ENCODE measurements around the gene TRIM39.

GRCh38 chr6:30325150-30325872 lies 1.4 kb upstream of the TRIM39 start:
- TF ChIP-seq CTCF (IDR thresholded peaks at IDR 0.05) (no peak), SIN3A (IDR thresholded peaks at IDR 0.05; ENCODE audit: borderline replicate concordance, low read depth, low read length) (no peak), MXI1 (IDR thresholded peaks at IDR 0.05; ENCODE audit: low read depth, low read length) (peak; percentile 5; the same call in 1 of the 2 replicates), REST (IDR thresholded peaks at IDR 0.05; ENCODE audit: low read depth, low read length) (no peak), PBX3 (IDR thresholded peaks at IDR 0.05) (no peak), TEAD4 (IDR thresholded peaks at IDR 0.05; ENCODE audit: borderline replicate concordance, insufficient read depth) (no peak), USF2 (IDR thresholded peaks at IDR 0.05; ENCODE audit: borderline replicate concordance, low read depth, low read length) (no peak), EP300 (IDR thresholded peaks at IDR 0.05; ENCODE audit: borderline replicate concordance in 1 of 2, low read depth in 1 of 2, low read length in 1 of 2) (no peak), MAX (IDR thresholded peaks at IDR 0.05; ENCODE audit: low read depth) (no peak)

Data from SK-N-SH (cell line).